PC-9 (cell line): ENCODE results near the gene NUFIP2. TPM values are rescaled to one million over a fixed set of nuclear protein-coding genes. Genes with fewer than 3 reads are reported as not detected.

Experiments
- BruUV-seq: library from RNA; stranded (reverse); fragments of 400-500 nt; replicated peaks from 2 replicates; lab custom pipeline; 2021; lab: Mats Ljungman, UMichigan
- CTCF ChIA-PET: fragments of 300-600 bp; sonication (Branson Sonifier 250); formaldehyde crosslinking; loops from one replicate; lab custom pipeline; 2022; ENCODE audit warnings: antibody characterized with exemption; lab: Charles Lee
- POLR2A ChIA-PET: fragments of 300-600 bp; sonication (Branson Sonifier 250); formaldehyde crosslinking; loops from one replicate; lab custom pipeline; 2022; ENCODE audit warnings: antibody characterized with exemption; ENCODE audit not compliant: unreplicated experiment; lab: Charles Lee
- DNase-seq, 2 experiments: peaks; one replicate each; pipeline versions ENCODE4 v3.0.0 to v3.0.0-alpha.2; 2015 to 2022; ENCODE audit warnings: mixed read lengths in 1 of 2
- H2AFZ ChIP-seq: fragments of 200-600 bp; sonication (generic); 2 replicates; pipeline ENCODE4 v1.8.1; 2017; ENCODE audit warnings: antibody characterized with exemption
- H3F3A ChIP-seq: fragments of 200-600 bp; sonication (generic); 2 replicates; pipeline ENCODE4 v1.8.1; 2017; ENCODE audit warnings: antibody characterized with exemption, mild to moderate bottlenecking, low read depth; ENCODE audit not compliant: insufficient read depth
- H3K27ac ChIP-seq: fragments of 200-600 bp; sonication (generic); 2 replicates; pipeline ENCODE4 v1.6.1; 2016; ENCODE audit warnings: mixed run types
- H3K27me3 ChIP-seq: fragments of 200-600 bp; sonication (generic); 2 replicates; pipeline ENCODE4 v1.6.1; 2016; ENCODE audit warnings: low read depth, mixed run types; ENCODE audit not compliant: insufficient read depth
- H3K36me3 ChIP-seq: fragments of 200-600 bp; sonication (generic); 2 replicates; pipeline ENCODE4 v1.6.1; 2016; ENCODE audit warnings: low read depth, mixed run types
- H3K4me1 ChIP-seq: fragments of 200-600 bp; sonication (generic); replicated peaks from 2 replicates; pipeline ENCODE4 v1.6.1; 2016; ENCODE audit warnings: mixed run types; ENCODE audit not compliant: insufficient read depth
- H3K4me2 ChIP-seq: fragments of 200-600 bp; sonication (generic); 2 replicates; pipeline ENCODE4 v1.6.1; 2017; ENCODE audit warnings: mixed run types
- H3K4me3 ChIP-seq: fragments of 200-600 bp; sonication (generic); 2 replicates; pipeline ENCODE4 v1.6.1; 2016; ENCODE audit warnings: mixed run types
- H3K79me2 ChIP-seq: fragments of 200-600 bp; sonication (generic); 2 replicates; pipeline ENCODE4 v1.6.1; 2017; ENCODE audit warnings: low read depth, mixed run types
- H3K9me2 ChIP-seq: fragments of 200-600 bp; sonication (generic); 2 replicates; pipeline ENCODE4 v1.8.1; 2017; ENCODE audit warnings: mild to moderate bottlenecking; ENCODE audit not compliant: insufficient read depth
- H3K9me3 ChIP-seq: fragments of 200-600 bp; sonication (generic); 2 replicates; pipeline ENCODE4 v1.8.1; 2016; ENCODE audit warnings: low read depth; ENCODE audit not compliant: insufficient read depth
- H4K20me1 ChIP-seq: fragments of 200-600 bp; sonication (generic); 2 replicates; pipeline ENCODE4 v1.8.1; 2017; ENCODE audit not compliant: insufficient read depth
- CTCF ChIP-seq: fragments of 200-600 bp; sonication (generic); conservative IDR thresholded peaks from 2 replicates; pipeline ENCODE4 v1.6.1; 2017; ENCODE audit warnings: mixed run types, antibody characterized with exemption, mild to moderate bottlenecking, moderate library complexity
- EZH2 ChIP-seq: fragments of 200-600 bp; sonication (generic); IDR thresholded peaks from 2 replicates; pipeline ENCODE4 v1.8.0; 2017; ENCODE audit warnings: antibody characterized with exemption, low read depth
- intact Hi-C: fragments of 100-400 bp; cut with micrococcal nuclease; formaldehyde crosslinking; loops from one replicate; pipeline ENCODE4 v1.10.0; 2022; ENCODE audit not compliant: unreplicated experiment
- total RNA-seq: library from RNA; stranded (reverse); gene quantifications from 2 replicates; pipeline ENCODE4 v1.2.3, GENCODE V29; 2021

NUFIP2 gene
- total RNA-seq, 1 experiment from 2014 or later, result 73.1 TPM

GRCh38 chr17:29243792-29244191, 50.2 kb downstream of the NUFIP2 start:
- H3K27ac ChIP-seq, result no peak overlapping the region
- DNase-seq, result no peak
- ChIA-PET POLR2A (no interaction called here), CTCF (no interaction called here)
- H4K20me1 ChIP-seq, result no peaks in the 10 kb centered on the region
- TF ChIP-seq EZH2 (no peak), CTCF (0 out of 2 replicates have a peak, but pooled peaks have one; percentile 49)
- H2AFZ ChIP-seq, result no peak overlapping the region
- no peaks in the 10 kb centered on the region for H3K9me3 ChIP-seq
- H3K4me1 ChIP-seq, result peaks cover 31% of the 10 kb centered on the region
- intact Hi-C loops, result no loop called here
- H3K79me2 ChIP-seq, result no peaks in the 10 kb centered on the region
- no peak overlapping the region for H3K4me3 ChIP-seq
- no peak overlapping the region for H3K4me2 ChIP-seq
- H3K9me2 ChIP-seq, result no peaks in the 10 kb centered on the region
- H3K27me3 ChIP-seq, result no peaks in the 10 kb centered on the region
- H3F3A ChIP-seq, result peaks cover 22% of the 10 kb centered on the region
- H3K36me3 ChIP-seq, result no peaks in the 10 kb centered on the region
- no TSS peak for BruUV-seq

- Histone ChIP-seq H3K9me3 (no peaks in the 10 kb centered on the region), H3K27ac (no peak overlapping the region), H3K27me3 (no peaks in the 10 kb centered on the region), H3K4me1 (peaks cover 41% of the 10 kb centered on the region), H3K9me2 (no peaks in the 10 kb centered on the region), H3K36me3 (no peaks in the 10 kb centered on the region), H3K4me2 (no peak overlapping the region), H3F3A (peaks cover 27% of the 10 kb centered on the region), H3K4me3 (no peak overlapping the region), H3K79me2 (no peaks in the 10 kb centered on the region), H2AFZ (no peak overlapping the region), H4K20me1 (no peaks in the 10 kb centered on the region)
- TF ChIP-seq CTCF (no peak), EZH2 (no peak)
- intact Hi-C loops, result no loop called here
- POLR2A ChIA-PET, result no interaction called here
- DNase-seq, result no peak
- no TSS peak for BruUV-seq
- CTCF ChIA-PET, result no interaction called here
These were observed 51.2 kb downstream of the NUFIP2 start for GRCh38 chr17:29242790-29243189.

- Histone ChIP-seq H3K36me3 (no peaks in the 10 kb centered on the region), H3K4me3 (no peak overlapping the region), H4K20me1 (no peaks in the 10 kb centered on the region), H3K79me2 (no peaks in the 10 kb centered on the region), H3F3A (peaks cover 32% of the 10 kb centered on the region), H3K4me2 (no peak overlapping the region), H3K27ac (peak overlapping the region; percentile 73; the same call in 1 of the 2 replicates), H3K9me3 (no peaks in the 10 kb centered on the region), H2AFZ (no peak overlapping the region), H3K4me1 (peaks cover 47% of the 10 kb centered on the region), H3K27me3 (no peaks in the 10 kb centered on the region), H3K9me2 (no peaks in the 10 kb centered on the region)
- ChIA-PET CTCF (interaction anchor here (1.2 kb wide), 1 partner anchor 8 kb away, joined by 3 read pairs; no protein-coding TSS in a partner anchor), POLR2A (no interaction called here)
- TF ChIP-seq EZH2 (no peak), CTCF (no peak)
- no TSS peak for BruUV-seq
- intact Hi-C loops, result no loop called here
- DNase-seq, result no peak
These were observed 51.9 kb downstream of the NUFIP2 start for GRCh38 chr17:29242051-29242450.
